Measurements from ENCODE around the gene ADAM12. TPM values are rescaled to one million over a fixed set of nuclear protein-coding genes. Genes with fewer than 3 reads are reported as not detected.
"Not testable (repeated sequence)": the region's sequence is repeated elsewhere in the genome, so short reads cannot be mapped to it uniquely, and the experiment has no call there.

ADAM12 gene
- total RNA-seq, 2 experiments from 2014 or later, result 0.36 to 0.97 TPM

- Mint-ChIP-seq H3K27ac (no peak overlapping the region), H3K27me3 (no peaks in the 10 kb centered on the region), H3K4me1 (ENCODE audit: low read depth) (no peaks in the 10 kb centered on the region), H3K4me3 (no peak overlapping the region), H3K36me3 (no peaks in the 10 kb centered on the region), H3K9me3 (peaks cover 8% of the 10 kb centered on the region)
- CTCF ChIA-PET, result no interaction called here
- DNase-seq, result no peak
- intact Hi-C loops (cut with micrococcal nuclease), result no loop called here
- POLR2A ChIA-PET, result no interaction called here
Measured at GRCh38 chr10:126397640-126398382, 9.5 kb upstream of the ADAM12 start.

DNA sequence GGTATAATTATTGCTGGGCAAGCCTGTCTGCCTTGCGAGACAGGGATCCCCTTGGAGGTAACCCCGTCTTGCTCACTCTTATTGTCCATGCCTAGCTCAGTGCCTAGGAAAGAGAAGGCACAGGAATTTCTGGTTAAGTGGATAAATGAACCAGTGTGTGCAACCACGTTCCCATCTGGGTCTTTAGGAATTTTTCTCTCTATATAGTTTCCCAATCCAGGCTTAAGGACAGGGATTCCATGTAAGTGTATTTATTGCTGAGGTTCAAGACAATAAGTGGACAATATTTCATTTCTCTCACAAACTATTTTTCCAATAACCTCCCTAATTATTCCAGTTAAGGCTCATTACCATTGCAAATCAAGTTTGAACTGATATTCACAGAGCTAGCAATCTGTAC, 8.9 kb upstream of the ADAM12 start:
- POLR2A ChIA-PET, result no interaction called here

DNA sequence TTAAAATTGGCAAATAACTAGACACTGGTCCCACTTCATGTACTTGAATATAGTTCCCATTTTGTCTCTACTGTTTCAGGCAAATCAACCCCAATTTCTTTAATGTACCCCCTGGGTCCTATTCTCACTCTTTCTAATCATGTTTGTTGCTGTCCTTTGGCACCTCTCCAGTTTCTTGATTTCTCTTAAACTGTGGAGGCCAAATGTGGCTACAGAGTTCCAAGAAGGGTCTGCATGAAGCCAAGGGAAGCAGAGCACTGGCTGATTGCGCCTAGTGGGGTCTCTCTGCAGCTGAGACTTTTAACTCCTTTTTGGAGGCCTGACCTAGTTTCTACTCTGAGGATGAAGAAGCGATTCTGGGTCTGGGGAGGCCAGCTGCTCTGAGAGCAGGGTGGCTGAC, 6.7 kb upstream of the ADAM12 start:
- Mint-ChIP-seq H3K27me3 (no peaks in the 10 kb centered on the region), H3K4me3 (no peak overlapping the region), H3K4me1 (ENCODE audit: low read depth) (no peaks in the 10 kb centered on the region), H3K27ac (no peak overlapping the region), H3K36me3 (no peaks in the 10 kb centered on the region), H3K9me3 (peaks cover 8% of the 10 kb centered on the region)
- CTCF ChIA-PET, result no interaction called here
- no peak for DNase-seq
- intact Hi-C loops (cut with micrococcal nuclease), result no loop called here
- POLR2A ChIA-PET, result no interaction called here

More for the DNA sequence above, 8.9 kb upstream of the ADAM12 start:
- CTCF ChIA-PET, result no interaction called here
- Mint-ChIP-seq H3K27ac (no peak overlapping the region), H3K9me3 (peaks cover 8% of the 10 kb centered on the region), H3K4me1 (ENCODE audit: low read depth) (no peaks in the 10 kb centered on the region), H3K36me3 (no peaks in the 10 kb centered on the region), H3K27me3 (no peaks in the 10 kb centered on the region), H3K4me3 (no peak overlapping the region)
- no peak for DNase-seq
- intact Hi-C loops (cut with micrococcal nuclease), result no loop called here

DNA sequence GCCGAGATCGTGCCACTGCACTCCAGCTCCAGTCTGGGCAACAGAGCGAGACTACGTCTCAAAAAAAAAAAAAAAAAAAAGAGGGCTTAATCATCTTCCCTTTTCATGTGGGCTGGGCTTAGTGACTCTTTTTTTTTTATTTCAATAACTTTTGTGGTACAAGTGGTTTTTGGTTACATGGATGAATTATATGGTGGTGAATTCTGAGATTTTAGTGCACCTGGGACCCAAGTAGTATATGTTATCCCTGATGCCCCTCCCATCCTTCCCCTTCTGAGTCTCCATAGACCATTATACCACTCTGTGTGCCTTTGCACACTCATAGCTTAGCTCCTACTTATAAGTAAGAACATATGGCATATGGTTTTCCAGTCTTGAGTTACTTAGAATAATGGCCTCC, 4.8 kb upstream of the ADAM12 start:
- peaks cover 8% of the 10 kb centered on the region for H3K9me3 Mint-ChIP-seq
- intact Hi-C loops (cut with micrococcal nuclease), result no loop called here
- ChIA-PET CTCF (no interaction called here), POLR2A (no interaction called here)
- no peak for DNase-seq
- H3K4me3 Mint-ChIP-seq, result no peak overlapping the region
- no peaks in the 10 kb centered on the region for H3K36me3 Mint-ChIP-seq
- peaks cover 8% of the 10 kb centered on the region for H3K27me3 Mint-ChIP-seq
- H3K27ac Mint-ChIP-seq, result no peak overlapping the region
- no peaks in the 10 kb centered on the region for H3K4me1 Mint-ChIP-seq (ENCODE audit: low read depth)

- Mint-ChIP-seq H3K27me3 (peaks cover 8% of the 10 kb centered on the region), H3K4me1 (ENCODE audit: low read depth) (no peaks in the 10 kb centered on the region), H3K36me3 (no peaks in the 10 kb centered on the region), H3K4me3 (no peak overlapping the region), H3K9me3 (peaks cover 8% of the 10 kb centered on the region), H3K27ac (no peak overlapping the region)
- POLR2A ChIA-PET, result no interaction called here
- DNase-seq, result no peak
- CTCF ChIA-PET, result no interaction called here
- intact Hi-C loops (cut with micrococcal nuclease), result no loop called here
Measured at GRCh38 chr10:126392469-126392868, 4.2 kb upstream of the ADAM12 start.

DNA sequence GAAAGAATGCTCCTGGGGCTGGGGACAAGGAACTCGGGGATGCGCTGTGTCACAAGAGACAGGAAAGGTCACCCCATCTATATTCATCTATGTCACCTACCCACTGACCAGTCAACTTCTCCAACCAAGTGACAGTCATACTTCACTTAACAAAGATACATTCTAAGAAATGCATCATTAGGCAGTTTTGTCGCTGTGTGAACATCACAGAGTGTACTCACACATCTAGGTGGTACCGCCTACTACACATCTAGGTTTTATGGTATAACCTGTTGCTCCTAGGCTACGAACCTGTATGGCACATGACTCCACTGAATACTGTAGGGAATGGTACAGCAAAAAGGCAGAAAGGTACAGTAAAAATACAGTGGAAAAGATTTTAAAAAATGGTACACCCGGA, 3.8 kb upstream of the ADAM12 start:
- Mint-ChIP-seq H3K27ac (no peak overlapping the region), H3K9me3 (peaks cover 8% of the 10 kb centered on the region), H3K4me1 (ENCODE audit: low read depth) (peaks cover 2% of the 10 kb centered on the region), H3K4me3 (no peak overlapping the region), H3K36me3 (peaks cover 2% of the 10 kb centered on the region), H3K27me3 (peaks cover 11% of the 10 kb centered on the region)
- intact Hi-C loops (cut with micrococcal nuclease), result no loop called here
- ChIA-PET POLR2A (no interaction called here), CTCF (no interaction called here)
- DNase-seq, result no peak

GRCh38 chr10:126391192-126391885, 3.1 kb upstream of the ADAM12 start:
- no peak for DNase-seq
- intact Hi-C loops (cut with micrococcal nuclease), result no loop called here
- peaks cover 5% of the 10 kb centered on the region for H3K36me3 Mint-ChIP-seq
- peaks cover 5% of the 10 kb centered on the region for H3K4me1 Mint-ChIP-seq (ENCODE audit: low read depth)
- no peak overlapping the region for H3K4me3 Mint-ChIP-seq
- ChIA-PET CTCF (interaction anchor here (0.6 kb wide), 1 partner anchor 12 kb away, joined by 3 read pairs; no protein-coding TSS in a partner anchor), POLR2A (no interaction called here)
- H3K9me3 Mint-ChIP-seq, result peaks cover 4% of the 10 kb centered on the region
- H3K27ac Mint-ChIP-seq, result no peak overlapping the region
- peaks cover 18% of the 10 kb centered on the region for H3K27me3 Mint-ChIP-seq

DNA sequence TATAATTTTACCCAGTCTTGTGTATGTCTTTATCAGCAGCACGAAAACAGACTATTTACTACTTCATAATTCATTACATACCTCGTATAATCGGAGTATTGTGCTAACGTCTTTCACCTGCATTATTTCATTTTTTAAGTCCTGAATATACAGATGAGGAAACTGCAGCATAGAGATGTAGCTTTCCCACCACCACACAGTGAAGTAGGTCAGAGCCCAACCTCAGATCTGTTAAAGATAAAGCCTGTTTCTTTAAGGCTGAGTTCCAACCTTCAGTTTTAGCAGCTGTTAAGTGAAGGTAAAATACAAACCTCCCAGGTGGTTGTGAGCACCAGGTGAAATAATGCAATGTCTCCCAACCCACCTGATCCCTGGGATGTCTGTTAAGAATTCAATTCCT, 2.0 kb upstream of the ADAM12 start:
- peaks cover 5% of the 10 kb centered on the region for H3K4me1 Mint-ChIP-seq (ENCODE audit: low read depth)
- H3K4me3 Mint-ChIP-seq, result no peak overlapping the region
- peaks cover 4% of the 10 kb centered on the region for H3K9me3 Mint-ChIP-seq
- H3K36me3 Mint-ChIP-seq, result peaks cover 5% of the 10 kb centered on the region
- no peak overlapping the region for H3K27ac Mint-ChIP-seq
- peaks cover 29% of the 10 kb centered on the region for H3K27me3 Mint-ChIP-seq
- intact Hi-C loops (cut with micrococcal nuclease), result no loop called here
- CTCF ChIA-PET, result no interaction called here
- POLR2A ChIA-PET, result no interaction called here
- DNase-seq, result no peak

DNA sequence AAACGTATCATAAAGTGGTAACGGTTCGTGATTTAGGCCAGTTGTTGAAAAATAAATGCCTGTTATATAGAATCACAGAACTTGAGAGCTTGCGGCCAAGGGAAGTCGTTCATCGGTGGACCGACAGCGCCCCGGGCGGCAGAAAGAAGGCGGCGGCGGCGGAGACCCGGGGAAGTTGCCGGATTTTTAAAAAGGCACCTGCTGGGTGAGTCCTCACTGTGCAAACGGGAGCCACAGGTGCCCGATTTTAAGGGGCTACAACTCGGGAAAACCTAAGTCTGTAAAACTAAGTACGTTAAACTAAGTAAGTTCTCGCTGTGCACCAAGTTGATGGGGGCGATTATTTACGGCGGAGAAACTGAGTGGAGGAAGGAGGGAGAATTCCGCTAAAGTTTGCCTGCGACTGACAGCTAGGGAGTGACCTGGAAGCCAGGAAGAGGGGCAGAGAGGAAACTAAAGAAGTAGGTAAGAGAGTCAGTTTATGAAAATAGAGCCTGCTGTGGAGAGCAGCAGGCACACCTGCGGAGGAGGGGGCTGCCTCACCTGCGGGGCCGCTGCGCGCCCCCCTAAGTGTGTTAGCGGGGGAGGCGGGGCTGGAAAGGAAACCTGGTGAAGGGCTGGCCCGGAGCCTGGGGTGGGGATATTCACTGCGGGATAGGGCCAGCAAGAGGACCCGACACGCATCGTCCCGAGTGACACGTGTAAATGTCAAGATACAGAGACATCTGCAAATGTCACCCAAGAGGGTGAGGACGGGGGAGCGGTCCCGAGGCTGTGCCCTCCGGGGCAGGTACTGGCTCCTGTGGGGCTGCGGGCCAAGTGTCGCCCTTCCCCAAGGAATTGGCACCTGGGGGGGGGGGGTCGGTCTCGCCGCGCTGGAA, 996 bp downstream of the ADAM12 start:
- peak; percentile 49 for DNase-seq
- H3K4me1 Mint-ChIP-seq (ENCODE audit: low read depth), result peaks cover 5% of the 10 kb centered on the region
- CTCF ChIA-PET, result no interaction called here
- H3K9me3 Mint-ChIP-seq, result no peaks in the 10 kb centered on the region
- peak overlapping the region; percentile 34 for H3K27ac Mint-ChIP-seq
- peak overlapping the region; percentile 32 for H3K4me3 Mint-ChIP-seq
- POLR2A ChIA-PET, result no interaction called here
- H3K36me3 Mint-ChIP-seq, result peaks cover 5% of the 10 kb centered on the region
- intact Hi-C loops (cut with micrococcal nuclease), result loop anchor here (2.0 to 5.0 kb wide), 2 partner anchors 404 to 520 kb away; no protein-coding TSS in a partner anchor
- peaks cover 29% of the 10 kb centered on the region for H3K27me3 Mint-ChIP-seq

DNA sequence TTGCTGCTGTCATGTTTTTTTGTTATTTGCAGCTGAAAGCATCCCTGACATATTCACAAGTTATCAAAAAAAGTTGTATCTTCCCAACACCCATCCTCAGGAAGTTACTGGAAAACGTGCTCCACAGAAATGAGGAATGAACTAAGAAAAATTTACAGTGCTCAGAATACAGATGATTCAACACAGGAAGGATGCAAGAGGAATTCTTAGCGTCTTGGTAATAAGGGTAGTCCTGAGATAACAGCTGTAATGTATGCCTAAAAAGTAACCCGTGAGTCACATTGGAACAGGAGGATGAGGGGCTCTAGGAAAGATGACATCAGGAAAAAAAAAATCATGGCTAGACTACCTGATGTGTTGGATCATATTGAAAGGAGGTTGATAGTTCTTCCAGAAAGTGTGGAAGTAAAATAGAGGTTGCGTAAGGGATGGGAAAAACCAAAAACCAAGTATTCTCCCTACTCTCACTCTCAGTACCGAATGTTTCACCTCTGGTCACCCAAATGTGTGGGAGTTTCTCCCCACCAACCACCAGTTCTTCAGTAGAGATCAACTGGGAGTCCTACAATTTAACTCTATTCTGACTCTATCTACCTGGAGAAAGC, 3.9 kb downstream of the ADAM12 start:
- DNase-seq, result no peak
- intact Hi-C loops (cut with micrococcal nuclease), result no loop called here
- Mint-ChIP-seq H3K36me3 (peaks cover 5% of the 10 kb centered on the region), H3K27me3 (peaks cover 25% of the 10 kb centered on the region), H3K4me3 (no peak overlapping the region), H3K27ac (no peak overlapping the region), H3K4me1 (ENCODE audit: low read depth) (peaks cover 5% of the 10 kb centered on the region), H3K9me3 (peaks cover 4% of the 10 kb centered on the region)
- POLR2A ChIA-PET, result no interaction called here
- CTCF ChIA-PET, result no interaction called here

- Mint-ChIP-seq H3K9me3 (peaks cover 7% of the 10 kb centered on the region), H3K27ac (no peak overlapping the region), H3K36me3 (no peaks in the 10 kb centered on the region), H3K4me3 (no peak overlapping the region), H3K27me3 (peaks cover 2% of the 10 kb centered on the region), H3K4me1 (ENCODE audit: low read depth) (no peaks in the 10 kb centered on the region)
- ChIA-PET POLR2A (no interaction called here), CTCF (no interaction called here)
- DNase-seq, result no peak
- intact Hi-C loops (cut with micrococcal nuclease), result no loop called here
Measured at GRCh38 chr10:126380352-126381076, 7.8 kb downstream of the ADAM12 start.

- POLR2A ChIA-PET; H3K4me1 Mint-ChIP-seq (ENCODE audit: low read depth); H3K27ac Mint-ChIP-seq; DNase-seq; H3K9me3 Mint-ChIP-seq; H3K4me3 Mint-ChIP-seq; H3K36me3 Mint-ChIP-seq; intact Hi-C loops (cut with micrococcal nuclease); H3K27me3 Mint-ChIP-seq: not testable (repeated sequence)
- CTCF ChIA-PET, result interaction anchor here (0.7 kb wide), 1 partner anchor 12 kb away, joined by 3 read pairs; no protein-coding TSS in a partner anchor
Measured at GRCh38 chr10:126379166-126379565, 9.1 kb downstream of the ADAM12 start.
